Dedifferentiated amniotic fluid mesenchymal stem cell (primary cell): ENCODE results near the gene ISCA2.
"Not testable (repeated sequence)": the region's sequence is repeated elsewhere in the genome, so short reads cannot be mapped to it uniquely, and the experiment has no call there.

Experiments used
- DNase-seq: peaks from one replicate; pipeline ENCODE4 v3.0.0-alpha.2; 2016; ENCODE audit errors: extremely low spot score

The ISCA2 gene

GRCh38 chr14:74527736-74528280 lies 34.2 kb downstream of the ISCA2 start:
- no peak for DNase-seq

GRCh38 chr14:74528406-74528805 lies 34.8 kb downstream of the ISCA2 start:
- DNase-seq = no peak

GRCh38 chr14:74528886-74529285 lies 35.3 kb downstream of the ISCA2 start:
- no peak for DNase-seq

- no peak for DNase-seq
Observed at GRCh38 chr14:74531006-74531405, 37.4 kb downstream of the ISCA2 start.

GRCh38 chr14:74531467-74531866 lies 37.9 kb downstream of the ISCA2 start:
- DNase-seq = peak; percentile 68

GRCh38 chr14:74532246-74532645 lies 38.7 kb downstream of the ISCA2 start:
- DNase-seq = no peak

GRCh38 chr14:74533576-74533975 lies 40.0 kb downstream of the ISCA2 start:
- DNase-seq = no peak

GRCh38 chr14:74535756-74536325 lies 42.3 kb downstream of the ISCA2 start:
- DNase-seq = no peak

- DNase-seq = not testable (repeated sequence)
Observed at GRCh38 chr14:74536336-74536735, 42.8 kb downstream of the ISCA2 start.

- DNase-seq = no peak
Observed at GRCh38 chr14:74538411-74539391, 45.1 kb downstream of the ISCA2 start.

- no peak for DNase-seq
Observed at GRCh38 chr14:74539503-74539902, 45.9 kb downstream of the ISCA2 start.

GRCh38 chr14:74541225-74541624 lies 47.7 kb downstream of the ISCA2 start:
- DNase-seq = no peak

- DNase-seq = no peak
Observed at GRCh38 chr14:74542056-74542685, 48.6 kb downstream of the ISCA2 start.

GRCh38 chr14:74543771-74544438 lies 50.3 kb downstream of the ISCA2 start:
- DNase-seq = no peak

GRCh38 chr14:74545386-74545785 lies 51.8 kb downstream of the ISCA2 start:
- DNase-seq = no peak

- DNase-seq = no peak
Observed at GRCh38 chr14:74546416-74546815, 52.9 kb downstream of the ISCA2 start.
